HG02970 (cell line): ENCODE measurements around the gene XCR1.
"Not testable (repeated sequence)": the region's sequence is repeated elsewhere in the genome, so short reads cannot be mapped to it uniquely, and the experiment has no call there.

Experiments
- ATAC-seq: cut with Tn5 transposase; IDR thresholded peaks from one replicate; pipeline ENCODE4 v1.9.1; 2021; ENCODE audit warnings: mild to moderate bottlenecking, moderate library complexity, moderate number of reproducible peaks; ENCODE audit not compliant: unreplicated experiment, low FRiP score

XCR1 gene

GRCh38 chr3:46008058-46008457 lies 19.2 kb downstream of the XCR1 start:
- no peak for ATAC-seq

- ATAC-seq, result no peak
These were observed 20.0 kb downstream of the XCR1 start for GRCh38 chr3:46007280-46007679.

- no peak for ATAC-seq
These were observed 20.8 kb downstream of the XCR1 start for GRCh38 chr3:46006238-46007032.

GRCh38 chr3:46003706-46004105 lies 23.6 kb downstream of the XCR1 start:
- not testable (repeated sequence) for ATAC-seq

- no peak for ATAC-seq
These were observed 26.1 kb downstream of the XCR1 start for GRCh38 chr3:46001178-46001577.

GRCh38 chr3:45997942-45998341 lies 29.3 kb downstream of the XCR1 start:
- no peak for ATAC-seq

GRCh38 chr3:45997499-45997898 lies 29.8 kb downstream of the XCR1 start:
- ATAC-seq, result not testable (repeated sequence)

GRCh38 chr3:45995236-45996192 lies 31.8 kb downstream of the XCR1 start, which contains the start of gene FYCO1:
TSS of gene FYCO1 (minus strand) at chr3:45995824. CDS start at chr3:45984910, 10,914 bp downstream.
- ATAC-seq, result peak; percentile 76

GRCh38 chr3:45994419-45995235 lies 32.7 kb downstream of the XCR1 start:
- ATAC-seq, result no peak

- no peak for ATAC-seq
These were observed 33.8 kb downstream of the XCR1 start for GRCh38 chr3:45993421-45994027.

GRCh38 chr3:45992821-45993221 lies 34.5 kb downstream of the XCR1 start:
- no peak for ATAC-seq

GRCh38 chr3:45992133-45992729 lies 35.1 kb downstream of the XCR1 start:
- ATAC-seq, result no peak

GRCh38 chr3:45991341-45991740 lies 35.9 kb downstream of the XCR1 start:
- ATAC-seq, result no peak

- no peak for ATAC-seq
These were observed 37.1 kb downstream of the XCR1 start for GRCh38 chr3:45990181-45990580.

- no peak for ATAC-seq
These were observed 38.5 kb downstream of the XCR1 start for GRCh38 chr3:45988804-45989203.

- no peak for ATAC-seq
These were observed 38.9 kb downstream of the XCR1 start for GRCh38 chr3:45988362-45988761.

- no peak for ATAC-seq
These were observed 39.7 kb downstream of the XCR1 start for GRCh38 chr3:45987368-45988291.

GRCh38 chr3:45986303-45986982 lies 40.8 kb downstream of the XCR1 start:
- no peak for ATAC-seq
